Choroid plexus epithelial cell (primary cell): ENCODE data around the gene CELSR3.

Experiments
- DNase-seq: peaks from one replicate; pipeline ENCODE4 v3.0.0-alpha.2; 2010; ENCODE audit warnings: low read depth
- H3K4me3 ChIP-seq: 2 replicates; pipeline ENCODE4 v1.5.1; 2011; ENCODE audit warnings: low read depth, mild to moderate bottlenecking, control low read depth, low read length, moderate library complexity
- CTCF ChIP-seq: conservative IDR thresholded peaks from 2 replicates; pipeline ENCODE4 v1.5.1; 2011; ENCODE audit warnings: low read depth, mild to moderate bottlenecking, control low read depth, inconsistent platforms, low read length, moderate library complexity

Gene CELSR3

DNA sequence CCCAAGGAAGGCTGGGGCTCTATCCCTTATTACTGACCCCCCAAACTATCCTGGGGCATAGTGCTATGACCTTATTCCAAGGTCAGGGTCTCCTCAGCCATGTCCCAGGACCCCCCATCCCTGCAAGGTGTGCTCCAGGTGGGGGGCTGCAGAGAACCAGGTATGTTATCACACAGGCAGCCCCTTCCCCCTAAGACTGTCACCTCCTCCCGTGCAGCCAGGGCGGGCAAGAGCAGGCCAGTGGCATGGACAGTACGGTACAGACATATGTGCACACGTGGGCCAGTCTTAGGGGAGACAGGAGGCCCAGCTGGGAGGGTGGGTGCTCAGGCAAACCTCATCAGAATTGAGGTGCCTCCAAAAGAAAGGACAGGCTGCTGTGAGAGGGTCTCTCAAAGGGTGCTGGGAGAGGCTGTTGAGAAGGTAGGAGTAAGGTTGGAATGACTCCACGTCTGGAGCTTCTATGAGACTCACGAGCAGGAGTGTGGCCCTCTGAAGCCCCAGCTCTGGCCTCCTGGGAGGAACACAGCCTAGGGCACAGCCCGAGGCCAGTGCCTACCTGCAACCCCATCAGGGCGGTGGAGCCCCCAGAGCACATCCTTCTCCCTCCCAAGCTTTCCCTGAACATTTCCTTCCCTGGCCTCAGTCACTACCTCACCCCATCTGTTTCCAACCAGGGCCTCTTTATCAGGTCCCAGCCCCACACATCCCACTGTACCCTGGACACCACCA is 65.8 kb downstream of the CELSR3 start:
- TF ChIP-seq CTCF, result no peak
- no peak overlapping the region for H3K4me3 ChIP-seq
- DNase-seq, result no peak

GRCh38 chr3:48596157-48596556 is 66.5 kb downstream of the CELSR3 start:
- DNase-seq, result no peak
- TF ChIP-seq CTCF, result no peak
- H3K4me3 ChIP-seq, result no peak overlapping the region

GRCh38 chr3:48595526-48596121 is 67.1 kb downstream of the CELSR3 start:
- no peak for TF ChIP-seq CTCF
- DNase-seq, result peak; percentile 91
- peak overlapping the region; percentile 63 for H3K4me3 ChIP-seq

DNA sequence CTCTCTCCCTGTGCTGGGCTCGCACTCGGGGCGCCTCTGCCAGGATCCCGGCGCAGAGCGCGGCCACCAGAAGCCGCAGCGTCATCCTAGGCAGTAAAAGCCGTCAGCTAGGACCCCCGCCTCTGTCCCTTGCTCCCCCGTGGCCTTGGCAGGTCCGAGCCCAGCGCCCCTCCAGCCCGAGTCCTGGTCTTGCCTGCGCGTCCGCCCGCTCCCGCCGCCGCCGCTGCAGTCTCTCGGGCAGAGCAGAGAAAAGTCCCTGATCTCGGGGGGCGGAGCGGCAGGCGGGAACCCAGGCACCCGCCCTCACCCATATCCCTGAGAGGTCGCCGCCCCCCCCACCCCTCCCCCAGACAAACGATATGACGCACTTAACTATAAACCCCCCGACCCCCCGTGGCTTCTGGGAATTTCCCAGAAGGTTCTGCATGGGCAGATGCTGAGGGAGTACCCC is 67.6 kb downstream of the CELSR3 start, which contains the start of gene COL7A1:
Gene COL7A1 (minus strand): TSS at position 255 of the 451 bp plus-strand sequence. CDS start 170 bp downstream, at position 85.
- H3K4me3 ChIP-seq, result peak within 1 kb of the TSS; percentile 63
- DNase-seq, result no peak

GRCh38 chr3:48594417-48595049 is 68.2 kb downstream of the CELSR3 start:
- DNase-seq, result peak; percentile 26
- H3K4me3 ChIP-seq, result peak overlapping the region; percentile 63

More for the DNA sequence above, 67.6 kb downstream of the CELSR3 start, which contains the start of gene COL7A1:
- no peak for TF ChIP-seq CTCF

GRCh38 chr3:48593337-48593736 is 69.3 kb downstream of the CELSR3 start:
- no peak for TF ChIP-seq CTCF
- DNase-seq, result no peak
- H3K4me3 ChIP-seq, result peak overlapping the region; percentile 63

More at GRCh38 chr3:48594417-48595049, 68.2 kb downstream of the CELSR3 start:
- no peak for TF ChIP-seq CTCF
